GM12892 (cell line): Measurements from ENCODE around the gene PIP4K2B.
A peak's percentile ranks its signal among the peaks of the same experiment; 100 is the strongest.

ENCODE experiments used
- DNase-seq: peaks from one replicate; pipeline ENCODE4 v3.0.0; 2011; ENCODE audit not compliant: insufficient read length
- FAIRE-seq: peaks from 2 replicates; lab custom pipeline; 2011; peaks lifted over from hg19 to GRCh38; lab: Jason Lieb, UNC
- POLR2A ChIP-seq: IDR thresholded peaks from 2 replicates; pipeline ENCODE4 v1.6.1; 2011; ENCODE audit warnings: low read depth, low read length, control low read depth
- POLR2AphosphoS5 ChIP-seq: IDR thresholded peaks from 2 replicates; pipeline ENCODE4 v1.6.1; 2011; ENCODE audit warnings: low read depth, low read length, control low read depth
- TAF1 ChIP-seq: IDR thresholded peaks from 2 replicates; pipeline ENCODE4 v1.6.1; 2011; ENCODE audit warnings: low read depth, mild to moderate bottlenecking, control low read depth, low read length, borderline replicate concordance

PIP4K2B gene

GRCh38 chr17:38768417-38768816 lies 30.9 kb downstream of the PIP4K2B start:
- FAIRE-seq (no peak), DNase-seq (no peak)
- TF ChIP-seq POLR2AphosphoS5 (no peak), POLR2A (no peak), TAF1 (no peak)

- DNase-seq (no peak), FAIRE-seq (no peak)
- TF ChIP-seq POLR2A: no peak
- TF ChIP-seq TAF1: no peak
- TF ChIP-seq POLR2AphosphoS5: no peak
These were observed 33.0 kb downstream of the PIP4K2B start for GRCh38 chr17:38766341-38766740.

GRCh38 chr17:38762231-38762630 lies 37.1 kb downstream of the PIP4K2B start:
- DNase-seq (no peak), FAIRE-seq (no peak)
- TF ChIP-seq TAF1: no peak
- TF ChIP-seq POLR2A: no peak
- TF ChIP-seq POLR2AphosphoS5: no peak

GRCh38 chr17:38761612-38762011 lies 37.7 kb downstream of the PIP4K2B start:
- no peak for DNase-seq
- no peak for TF ChIP-seq POLR2AphosphoS5
- no peak for TF ChIP-seq TAF1
- TF ChIP-seq POLR2A: no peak
- no peak for FAIRE-seq

- no peak for FAIRE-seq
- no peak for DNase-seq
- TF ChIP-seq POLR2AphosphoS5 (no peak), TAF1 (no peak), POLR2A (no peak)
These were observed 46.3 kb downstream of the PIP4K2B start for GRCh38 chr17:38753071-38753506.

- TF ChIP-seq TAF1 (peak; percentile 14; the same call in 1 of the 2 replicates), POLR2A (peak; percentile 65), POLR2AphosphoS5 (peak; percentile 79)
- FAIRE-seq: no peak
These were observed 46.9 kb downstream of the PIP4K2B start, which contains the start of gene PSMB3 for GRCh38 chr17:38752308-38753070. PSMB3 (plus strand) TSS chr17:38752741; CDS start chr17:38752827, 86 bp downstream.

GRCh38 chr17:38751808-38752307 lies 47.5 kb downstream of the PIP4K2B start:
- DNase-seq: no peak
- TF ChIP-seq TAF1 (no peak; the same call in 1 of the 2 replicates), POLR2A (peak; percentile 58)
- no peak for FAIRE-seq

More at GRCh38 chr17:38752308-38753070, 46.9 kb downstream of the PIP4K2B start, which contains the start of gene PSMB3:
- DNase-seq: peak; percentile 91

- TF ChIP-seq POLR2AphosphoS5: no peak
- no peak for TF ChIP-seq POLR2A
- TF ChIP-seq TAF1: no peak
- FAIRE-seq: no peak
- no peak for DNase-seq
These were observed 48.1 kb downstream of the PIP4K2B start for GRCh38 chr17:38751144-38751807.

- FAIRE-seq: no peak
- DNase-seq: no peak
- no peak for TF ChIP-seq POLR2A
- TF ChIP-seq TAF1: no peak
- no peak for TF ChIP-seq POLR2AphosphoS5
These were observed 48.8 kb downstream of the PIP4K2B start for GRCh38 chr17:38750312-38751121.

GRCh38 chr17:38750044-38750311 lies 49.4 kb downstream of the PIP4K2B start:
- no peak for DNase-seq
- TF ChIP-seq POLR2AphosphoS5 (no peak), TAF1 (no peak), POLR2A (no peak)
- no peak for FAIRE-seq

GRCh38 chr17:38749223-38750043 lies 49.9 kb downstream of the PIP4K2B start:
- TF ChIP-seq POLR2AphosphoS5 (no peak), POLR2A (no peak), TAF1 (no peak)
- DNase-seq: no peak
- FAIRE-seq: no peak
